ENCODE results near the gene KY.

DNA sequence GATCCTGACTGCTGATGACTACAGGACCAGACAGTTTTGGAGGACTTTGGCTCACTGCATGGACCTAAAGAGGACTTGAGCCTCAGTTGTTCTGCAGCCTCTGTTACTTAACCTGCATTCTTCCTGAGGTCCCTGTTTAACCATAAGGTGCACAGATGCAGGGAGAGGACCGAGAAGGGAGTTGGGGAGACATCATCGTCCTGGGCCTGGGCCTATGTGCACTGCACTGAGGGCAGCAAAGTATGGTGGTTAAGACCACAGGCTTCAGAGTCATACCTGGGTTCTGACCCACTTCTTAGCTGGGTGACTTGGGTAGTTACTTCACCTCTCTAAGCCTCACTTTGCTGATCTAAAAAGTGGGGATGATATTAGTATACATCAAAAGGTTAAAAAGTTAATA lies 21.9 kb downstream of the KY start:
- TF ChIP-seq POLR2A (IDR thresholded peaks at IDR 0.05) (no peak), POLR2AphosphoS5 (IDR thresholded peaks at IDR 0.05; ENCODE audit: insufficient read depth in 1 of 2, low read depth in 1 of 2) (no peak)
- TF ChIP-seq, protein P1, sequence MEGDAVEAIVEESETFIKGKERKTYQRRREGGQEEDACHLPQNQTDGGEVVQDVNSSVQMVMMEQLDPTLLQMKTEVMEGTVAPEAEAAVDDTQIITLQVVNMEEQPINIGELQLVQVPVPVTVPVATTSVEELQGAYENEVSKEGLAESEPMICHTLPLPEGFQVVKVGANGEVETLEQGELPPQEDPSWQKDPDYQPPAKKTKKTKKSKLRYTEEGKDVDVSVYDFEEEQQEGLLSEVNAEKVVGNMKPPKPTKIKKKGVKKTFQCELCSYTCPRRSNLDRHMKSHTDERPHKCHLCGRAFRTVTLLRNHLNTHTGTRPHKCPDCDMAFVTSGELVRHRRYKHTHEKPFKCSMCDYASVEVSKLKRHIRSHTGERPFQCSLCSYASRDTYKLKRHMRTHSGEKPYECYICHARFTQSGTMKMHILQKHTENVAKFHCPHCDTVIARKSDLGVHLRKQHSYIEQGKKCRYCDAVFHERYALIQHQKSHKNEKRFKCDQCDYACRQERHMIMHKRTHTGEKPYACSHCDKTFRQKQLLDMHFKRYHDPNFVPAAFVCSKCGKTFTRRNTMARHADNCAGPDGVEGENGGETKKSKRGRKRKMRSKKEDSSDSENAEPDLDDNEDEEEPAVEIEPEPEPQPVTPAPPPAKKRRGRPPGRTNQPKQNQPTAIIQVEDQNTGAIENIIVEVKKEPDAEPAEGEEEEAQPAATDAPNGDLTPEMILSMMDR (IDR thresholded peaks at IDR 0.05), result no peak

All from vagina (tissue), 2 donors.